ENCODE results near the gene ZNF397. TPM values are rescaled to one million over a fixed set of nuclear protein-coding genes. Genes with fewer than 3 reads are reported as not detected.

The ZNF397 gene
- total and polyA plus RNA-seq, 2 donors (not counting 3 experiments of a cell fraction or from before 2014, with no cell fraction given), result 1.5 to 5.5 TPM

- dilution Hi-C loops (cut with MboI; ENCODE audit: extremely low pct_ligation_motif_present, low sequenced_read_pairs), result no loop called here
- Histone ChIP-seq H3K79me2 (ENCODE audit: control insufficient read depth, insufficient read depth, low read length) (no peaks in the 10 kb centered on the region), H3K27ac (ENCODE audit: insufficient read depth, low read depth, low read length) (no peak overlapping the region), H2AFZ (ENCODE audit: low read depth, low read length) (no peak overlapping the region), H4K20me1 (replicated peaks; ENCODE audit: control insufficient read depth, extremely low read depth, insufficient read depth, low read length) (no peaks in the 10 kb centered on the region), H3K9ac (replicated peaks; ENCODE audit: extremely low read depth, insufficient read depth, low read length) (no peak overlapping the region), H3K27me3 (ENCODE audit: control insufficient read depth in 2 of 2, insufficient read depth in 2 of 2, low read length in 2 of 2) (no peaks in the 10 kb centered on the region), H3K9me3 (replicated peaks; ENCODE audit: control insufficient read depth, insufficient read depth, low read length) (peaks cover 2% of the 10 kb centered on the region), H3K4me1 (ENCODE audit: control insufficient read depth, extremely low read depth, insufficient read depth, low read length) (no peaks in the 10 kb centered on the region), H3K4me3 (replicated peaks in 1 of 3; ENCODE audit: insufficient read depth in 1 of 3, low read depth in 1 of 3, low read length in 3 of 3) (no peak overlapping the region), H3K9me1 (replicated peaks; ENCODE audit: control insufficient read depth, extremely low read depth, insufficient read depth, low read length) (no peaks in the 10 kb centered on the region), H3K36me3 (ENCODE audit: control insufficient read depth in 2 of 2, extremely low read depth in 1 of 2, insufficient read depth in 2 of 2, low read length in 2 of 2) (peaks cover 0 to 1% of the 10 kb centered on the region in 2 experiments), H3K4me2 (ENCODE audit: insufficient read depth, low read length) (no peak overlapping the region)
- ChIA-PET POLR2A (interaction anchor here (0.6 kb wide), 1 partner anchor 11 kb away, joined by 3 read pairs; no protein-coding TSS in a partner anchor), CTCF (interaction anchor here (0.7 to 1.4 kb wide), 4 partner anchors 9 to 248 kb away, joined by 3 read pairs; partner anchors contain the start of gene ZNF24)
- BruUV-seq (replicated peaks), result no TSS peak
- DNase-seq (ENCODE audit: low read depth, low spot score), result no peak
- intact Hi-C loops (cut with micrococcal nuclease), result no loop called here
- no peak for TF ChIP-seq GATA2 (IDR thresholded peaks at IDR 0.05; ENCODE audit: insufficient read depth, insufficient read length, low read depth, low read length)
- TF ChIP-seq CTCF (IDR thresholded peaks at IDR 0.05; ENCODE audit: extremely low read depth in 1 of 2, insufficient read depth in 1 of 2, low read depth in 1 of 2, low read length in 2 of 2), result no peak
- TF ChIP-seq JUN (IDR thresholded peaks at IDR 0.05; ENCODE audit: borderline replicate concordance, insufficient read depth, insufficient read length, low read depth), result no peak
- no peak for TF ChIP-seq POLR2AphosphoS5 (IDR thresholded peaks at IDR 0.05; ENCODE audit: insufficient read depth, low read depth, low read length)
- no peak for TF ChIP-seq POLR2A (IDR thresholded peaks at IDR 0.05; ENCODE audit: low read depth, low read length)
- TF ChIP-seq MYC (IDR thresholded peaks at IDR 0.05; ENCODE audit: low read depth, low read length), result no peak
- no peak for TF ChIP-seq MAX (IDR thresholded peaks at IDR 0.05; ENCODE audit: insufficient read depth, insufficient read length)
- no peak for TF ChIP-seq EZH2 (IDR thresholded peaks at IDR 0.05; ENCODE audit: borderline replicate concordance, low read depth, low read length, severe bottlenecking)
- TF ChIP-seq FOS (IDR thresholded peaks at IDR 0.05; ENCODE audit: borderline replicate concordance, insufficient read depth, low read length), result no peak
- no peak for FAIRE-seq
Observed at GRCh38 chr18:35253655-35254287, 12.9 kb downstream of the ZNF397 start.

Data from endothelial cell of umbilical vein (primary cell).